ENCODE measurements around the gene NGRN. TPM values are rescaled to one million over a fixed set of nuclear protein-coding genes. Genes with fewer than 3 reads are reported as not detected.

NGRN gene
- total and polyA plus RNA-seq, 2 of the 8 experiments (the other 6 are each of a cell fraction or from before 2014, with no cell fraction given): 60.1 to 101 TPM

- TF ChIP-seq YY1 (IDR thresholded peaks at IDR 0.05; ENCODE audit: low read depth, low read length): no peak
- no peak for TF ChIP-seq BRCA1 (IDR thresholded peaks at IDR 0.05; ENCODE audit: low read depth, low read length)
- TF ChIP-seq CHD1 (IDR thresholded peaks at IDR 0.05; ENCODE audit: low read depth, low read length): no peak
- TF ChIP-seq RAD21 (IDR thresholded peaks at IDR 0.05 in 1 of 2, conservative IDR thresholded peaks at IDR 0.05 in 1 of 2; ENCODE audit: low read depth in 2 of 2, low read length in 2 of 2): no peak
Measured at GRCh38 chr15:90232196-90232595, 33.3 kb upstream of the NGRN start (continued).
